ENCODE results near the gene PCBD1.

PCBD1 gene

DNA sequence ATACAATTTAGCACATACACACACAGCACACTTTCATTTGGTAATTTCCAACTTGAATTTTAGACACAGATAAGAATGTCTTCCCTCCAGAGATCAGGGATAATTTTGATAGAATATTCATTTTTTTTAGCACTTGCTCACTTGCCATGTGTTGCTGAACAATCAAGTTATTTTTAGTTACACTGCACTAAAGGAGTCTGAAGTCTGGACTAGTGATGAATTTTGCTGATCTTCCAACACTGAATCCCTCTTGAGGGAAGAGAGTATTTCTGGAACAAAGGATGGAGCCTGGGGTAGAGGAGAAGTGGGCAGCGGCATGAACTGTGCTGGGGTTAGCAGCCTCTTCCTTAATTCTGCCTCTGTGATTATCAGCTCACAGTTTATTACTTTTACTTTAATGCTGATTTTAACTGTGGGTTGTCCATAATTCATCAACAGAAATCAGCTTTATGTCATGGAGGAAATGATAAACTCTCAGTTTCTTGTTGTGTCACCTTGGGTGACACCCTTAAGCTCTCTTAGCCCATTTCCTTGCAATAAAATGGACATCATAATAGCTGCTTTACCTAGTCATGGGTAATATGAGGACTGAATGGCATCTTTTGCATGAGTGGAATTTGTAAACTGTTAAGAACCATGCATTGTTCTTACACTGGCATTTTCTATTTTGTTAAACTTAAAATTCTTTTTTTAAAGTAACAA lies 40.6 kb downstream of the PCBD1 start:
- Histone ChIP-seq H3K4me1 (ENCODE audit: control insufficient read depth in 1 of 2, insufficient read depth in 2 of 2, low read length in 2 of 2) (peaks cover 16 to 37% of the 10 kb centered on the region in 2 donors), H3K27me3 (ENCODE audit: control insufficient read depth in 1 of 2, insufficient read depth in 2 of 2, low read length in 2 of 2) (no peaks in the 10 kb centered on the region), H3K4me3 (ENCODE audit: low read depth in 1 of 2, low read length in 2 of 2) (no peak overlapping the region), H3K9ac (ENCODE audit: low read depth in 1 of 2, low read length in 2 of 2) (no peak overlapping the region), H3K36me3 (ENCODE audit: control insufficient read depth in 1 of 2, insufficient read depth in 2 of 2, low read length in 2 of 2) (peaks cover 16 to 28% of the 10 kb centered on the region in 2 donors), H3K9me3 (ENCODE audit: control insufficient read depth in 1 of 2, low read length in 2 of 2) (no peaks in the 10 kb centered on the region), H3K27ac (ENCODE audit: low read depth, low read length) (no peak overlapping the region)

DNA sequence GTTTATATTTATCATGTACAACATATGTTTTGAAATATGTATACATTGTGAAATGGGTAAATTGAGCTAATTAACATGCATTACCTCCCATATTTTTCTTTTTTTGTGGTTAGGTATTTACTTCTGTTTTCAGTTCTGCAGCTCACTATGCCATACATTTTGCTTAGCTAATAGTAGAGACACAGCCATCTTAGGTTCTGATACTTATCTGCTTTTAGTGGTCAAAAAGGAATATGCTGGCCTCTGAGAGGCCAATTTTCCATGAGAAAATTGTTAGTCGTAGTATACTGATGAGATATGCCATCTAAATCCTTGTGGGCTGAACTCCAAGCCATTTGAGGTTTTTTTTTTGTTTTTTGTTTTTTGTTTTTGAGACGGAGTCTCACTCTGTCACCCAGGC lies 41.6 kb downstream of the PCBD1 start:
- no peaks in the 10 kb centered on the region for H3K9me3 ChIP-seq (ENCODE audit: control insufficient read depth in 1 of 2, low read length in 2 of 2)
- H3K4me3 ChIP-seq (ENCODE audit: low read depth in 1 of 2, low read length in 2 of 2), result no peak overlapping the region
- H3K27ac ChIP-seq (ENCODE audit: low read depth, low read length), result no peak overlapping the region
- no peak overlapping the region for H3K9ac ChIP-seq (ENCODE audit: low read depth in 1 of 2, low read length in 2 of 2)
- no peaks in the 10 kb centered on the region for H3K27me3 ChIP-seq (ENCODE audit: control insufficient read depth in 1 of 2, insufficient read depth in 2 of 2, low read length in 2 of 2)
- peaks cover 11 to 27% of the 10 kb centered on the region in 2 donors for H3K36me3 ChIP-seq (ENCODE audit: control insufficient read depth in 1 of 2, insufficient read depth in 2 of 2, low read length in 2 of 2)
- peaks cover 12 to 30% of the 10 kb centered on the region in 2 donors for H3K4me1 ChIP-seq (ENCODE audit: control insufficient read depth in 1 of 2, insufficient read depth in 2 of 2, low read length in 2 of 2)

DNA sequence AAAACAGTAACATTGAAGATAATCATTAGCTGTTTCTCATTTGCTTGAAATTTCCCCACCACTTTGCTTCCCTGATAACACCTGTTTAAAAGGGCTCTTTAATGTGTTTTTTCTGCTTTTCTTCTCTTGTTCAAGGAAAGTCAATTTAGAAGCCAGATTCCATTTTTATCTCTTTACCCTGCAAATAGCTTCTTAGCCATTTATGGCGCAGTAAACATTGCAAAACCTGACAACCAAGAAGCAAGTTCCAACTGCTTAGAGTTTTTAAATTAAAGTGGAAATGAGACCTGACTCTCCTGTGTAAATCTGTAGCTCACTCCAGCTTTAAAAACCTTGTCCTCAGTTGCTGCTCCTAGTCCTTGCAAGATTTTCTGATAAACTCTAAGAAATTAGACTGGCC lies 42.5 kb downstream of the PCBD1 start:
- Histone ChIP-seq H3K4me1 (ENCODE audit: control insufficient read depth in 1 of 2, insufficient read depth in 2 of 2, low read length in 2 of 2) (peaks cover 6 to 26% of the 10 kb centered on the region in 2 donors), H3K27me3 (ENCODE audit: control insufficient read depth in 1 of 2, insufficient read depth in 2 of 2, low read length in 2 of 2) (no peaks in the 10 kb centered on the region), H3K36me3 (ENCODE audit: control insufficient read depth in 1 of 2, insufficient read depth in 2 of 2, low read length in 2 of 2) (peaks cover 7 to 19% of the 10 kb centered on the region in 2 donors), H3K9me3 (ENCODE audit: control insufficient read depth in 1 of 2, low read length in 2 of 2) (no peaks in the 10 kb centered on the region), H3K27ac (ENCODE audit: low read depth, low read length) (no peak overlapping the region), H3K4me3 (ENCODE audit: low read depth in 1 of 2, low read length in 2 of 2) (no peak overlapping the region), H3K9ac (ENCODE audit: low read depth in 1 of 2, low read length in 2 of 2) (no peak overlapping the region)

DNA sequence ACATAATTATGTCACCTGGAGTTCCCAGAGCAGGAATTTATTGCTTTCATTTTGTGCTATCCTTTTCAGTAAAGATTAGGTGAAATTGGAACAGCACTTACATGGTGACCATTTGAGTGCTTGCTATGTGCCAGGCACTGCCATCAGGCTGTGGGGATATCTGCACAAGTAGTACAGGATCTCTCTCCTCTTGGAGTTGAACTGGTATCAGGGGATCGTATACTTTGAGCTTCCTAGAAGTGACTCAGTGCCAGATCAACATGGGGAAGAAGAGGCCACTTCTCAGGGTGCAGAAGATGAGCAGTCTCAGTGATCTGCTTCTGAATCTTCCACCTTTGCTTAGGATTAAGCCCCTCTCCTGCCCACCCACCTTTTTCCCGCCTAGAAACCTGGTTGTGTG lies 43.1 kb downstream of the PCBD1 start:
- no peak overlapping the region for H3K27ac ChIP-seq (ENCODE audit: low read depth, low read length)

DNA sequence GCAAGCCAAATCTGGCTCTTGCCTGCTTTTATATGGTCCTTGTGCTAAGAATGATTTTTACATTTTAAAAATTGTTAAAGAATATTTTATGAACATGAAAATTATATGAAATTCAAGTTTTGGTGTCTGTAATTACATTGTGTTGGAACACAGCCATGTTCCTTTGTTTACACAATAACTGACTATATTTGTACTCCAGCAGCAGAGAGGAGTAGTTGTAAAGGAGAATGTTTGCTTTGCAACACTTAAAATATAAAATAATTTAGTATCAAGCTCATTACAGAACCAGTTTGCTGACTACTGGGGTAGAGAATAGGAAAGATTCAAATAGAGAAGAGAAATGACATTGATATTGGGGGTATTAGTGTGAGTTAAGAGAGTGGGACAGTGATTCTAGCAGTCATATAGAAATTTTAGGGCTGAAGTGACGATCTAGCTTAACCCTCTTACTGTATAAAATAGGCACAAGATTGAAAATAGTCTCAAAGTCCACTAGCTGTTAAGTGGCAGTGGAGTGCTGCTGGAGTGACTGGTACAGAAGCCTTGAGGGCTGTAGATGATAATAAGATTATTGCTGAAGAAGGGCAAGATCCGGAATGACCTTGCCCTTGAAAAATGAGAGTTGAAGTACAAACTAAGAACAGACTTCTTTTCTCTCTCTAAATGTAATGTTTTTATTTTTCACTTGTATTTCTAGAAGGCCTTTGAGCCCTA lies 44.4 kb downstream of the PCBD1 start:
- no peak overlapping the region for H3K27ac ChIP-seq (ENCODE audit: low read depth, low read length)
- H3K36me3 ChIP-seq (ENCODE audit: control insufficient read depth in 1 of 2, insufficient read depth in 2 of 2, low read length in 2 of 2), result peaks cover 9 to 26% of the 10 kb centered on the region in 2 donors
- no peak overlapping the region for H3K9ac ChIP-seq (ENCODE audit: low read depth in 1 of 2, low read length in 2 of 2)
- H3K4me1 ChIP-seq (ENCODE audit: control insufficient read depth in 1 of 2, insufficient read depth in 2 of 2, low read length in 2 of 2), result peaks cover 6 to 26% of the 10 kb centered on the region in 2 donors
- no peaks in the 10 kb centered on the region for H3K27me3 ChIP-seq (ENCODE audit: control insufficient read depth in 1 of 2, insufficient read depth in 2 of 2, low read length in 2 of 2)
- no peaks in the 10 kb centered on the region for H3K9me3 ChIP-seq (ENCODE audit: control insufficient read depth in 1 of 2, low read length in 2 of 2)
- H3K4me3 ChIP-seq (ENCODE audit: low read depth in 1 of 2, low read length in 2 of 2), result no peak overlapping the region

More for the DNA sequence above, 43.1 kb downstream of the PCBD1 start:
- Histone ChIP-seq H3K9me3 (ENCODE audit: control insufficient read depth in 1 of 2, low read length in 2 of 2) (no peaks in the 10 kb centered on the region), H3K27me3 (ENCODE audit: control insufficient read depth in 1 of 2, insufficient read depth in 2 of 2, low read length in 2 of 2) (no peaks in the 10 kb centered on the region), H3K36me3 (ENCODE audit: control insufficient read depth in 1 of 2, insufficient read depth in 2 of 2, low read length in 2 of 2) (peaks cover 9 to 21% of the 10 kb centered on the region in 2 donors), H3K4me3 (ENCODE audit: low read depth in 1 of 2, low read length in 2 of 2) (no peak overlapping the region), H3K9ac (ENCODE audit: low read depth in 1 of 2, low read length in 2 of 2) (no peak overlapping the region), H3K4me1 (ENCODE audit: control insufficient read depth in 1 of 2, insufficient read depth in 2 of 2, low read length in 2 of 2) (peaks cover 6 to 26% of the 10 kb centered on the region in 2 donors)

DNA sequence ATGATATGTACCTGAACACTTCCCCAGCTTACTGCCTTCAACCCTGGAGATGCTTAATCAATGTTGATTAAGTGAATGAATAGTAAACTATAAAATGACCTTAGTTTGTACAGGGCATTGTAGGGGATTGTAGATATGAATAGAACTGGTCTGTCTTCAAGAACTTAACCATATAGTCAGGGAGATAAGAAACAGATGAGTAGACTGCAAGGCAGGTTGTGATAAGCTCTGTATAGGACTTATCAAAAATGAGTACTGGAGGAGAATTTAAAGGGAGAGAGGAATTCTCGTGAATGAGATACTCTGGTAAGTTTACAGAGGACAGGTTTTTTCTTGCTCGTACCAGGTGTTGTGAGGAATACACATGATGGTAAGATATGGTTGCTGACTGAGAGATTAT lies 45.0 kb downstream of the PCBD1 start:
- Histone ChIP-seq H3K4me1 (ENCODE audit: control insufficient read depth in 1 of 2, insufficient read depth in 2 of 2, low read length in 2 of 2) (peaks cover 6 to 26% of the 10 kb centered on the region in 2 donors), H3K9me3 (ENCODE audit: control insufficient read depth in 1 of 2, low read length in 2 of 2) (no peaks in the 10 kb centered on the region), H3K27me3 (ENCODE audit: control insufficient read depth in 1 of 2, insufficient read depth in 2 of 2, low read length in 2 of 2) (no peaks in the 10 kb centered on the region), H3K4me3 (ENCODE audit: low read depth in 1 of 2, low read length in 2 of 2) (no peak overlapping the region), H3K27ac (ENCODE audit: low read depth, low read length) (no peak overlapping the region), H3K36me3 (ENCODE audit: control insufficient read depth in 1 of 2, insufficient read depth in 2 of 2, low read length in 2 of 2) (peaks cover 9 to 23% of the 10 kb centered on the region in 2 donors), H3K9ac (ENCODE audit: low read depth in 1 of 2, low read length in 2 of 2) (no peak overlapping the region)

DNA sequence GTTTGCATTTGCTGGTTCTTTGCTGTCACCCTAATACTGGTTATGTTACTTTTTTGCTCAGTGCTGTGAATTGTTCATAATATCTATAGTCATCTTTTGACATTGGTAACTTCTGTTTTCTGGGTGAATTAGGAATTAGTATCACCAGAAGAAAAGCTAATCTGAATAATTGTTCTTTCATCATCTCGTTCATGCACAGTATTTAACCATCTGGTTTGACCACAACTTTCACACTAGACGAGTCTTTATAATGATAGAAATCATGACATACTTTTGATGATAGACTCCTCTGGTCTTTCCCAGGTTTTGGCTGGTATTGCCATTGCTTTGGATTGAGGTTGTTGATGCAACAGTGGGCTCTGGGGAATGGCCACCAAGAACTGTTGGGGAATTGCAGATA lies 47.5 kb downstream of the PCBD1 start:
- H3K4me1 ChIP-seq (ENCODE audit: control insufficient read depth in 1 of 2, insufficient read depth in 2 of 2, low read length in 2 of 2), result peaks cover 6 to 26% of the 10 kb centered on the region in 2 donors
- H3K9ac ChIP-seq (ENCODE audit: low read depth in 1 of 2, low read length in 2 of 2), result no peak overlapping the region
- no peak overlapping the region for H3K4me3 ChIP-seq (ENCODE audit: low read depth in 1 of 2, low read length in 2 of 2)
- peaks cover 2 to 4% of the 10 kb centered on the region in 2 donors for H3K9me3 ChIP-seq (ENCODE audit: control insufficient read depth in 1 of 2, low read length in 2 of 2)
- H3K27ac ChIP-seq (ENCODE audit: low read depth, low read length), result no peak overlapping the region
- no peaks in the 10 kb centered on the region for H3K27me3 ChIP-seq (ENCODE audit: control insufficient read depth in 1 of 2, insufficient read depth in 2 of 2, low read length in 2 of 2)
- peaks cover 9 to 16% of the 10 kb centered on the region in 2 donors for H3K36me3 ChIP-seq (ENCODE audit: control insufficient read depth in 1 of 2, insufficient read depth in 2 of 2, low read length in 2 of 2)

DNA sequence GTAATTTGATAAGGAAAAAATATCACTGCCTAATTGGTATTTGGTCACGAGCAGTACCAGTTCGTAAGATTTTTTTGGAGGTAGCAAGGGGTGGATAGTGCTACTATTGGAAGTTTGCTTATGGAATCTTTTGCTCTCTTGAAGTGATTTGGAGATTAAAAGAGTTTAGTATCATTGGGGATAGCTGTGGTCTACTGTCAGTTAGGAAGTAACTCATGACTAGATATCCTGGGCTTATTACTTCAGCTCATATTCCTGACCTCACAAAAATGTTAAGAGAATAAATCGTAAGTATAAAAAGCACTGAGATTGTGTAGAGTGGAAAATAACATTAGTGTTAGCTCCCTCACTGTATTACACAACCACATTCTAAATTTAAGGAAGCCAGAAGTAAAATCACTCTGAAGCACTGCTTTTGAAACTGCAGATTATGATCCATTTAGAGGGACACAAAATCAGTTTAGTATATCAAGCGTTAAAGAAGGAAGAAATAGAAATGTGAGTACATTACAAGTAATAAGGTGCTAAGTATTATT lies 50.0 kb downstream of the PCBD1 start:
- peaks cover 10 to 27% of the 10 kb centered on the region in 2 donors for H3K4me1 ChIP-seq (ENCODE audit: control insufficient read depth in 1 of 2, insufficient read depth in 2 of 2, low read length in 2 of 2)
- no peaks in the 10 kb centered on the region for H3K27me3 ChIP-seq (ENCODE audit: control insufficient read depth in 1 of 2, insufficient read depth in 2 of 2, low read length in 2 of 2)
- H3K36me3 ChIP-seq (ENCODE audit: control insufficient read depth in 1 of 2, insufficient read depth in 2 of 2, low read length in 2 of 2), result peaks cover 5 to 7% of the 10 kb centered on the region in 2 donors
- H3K27ac ChIP-seq (ENCODE audit: low read depth, low read length), result no peak overlapping the region
- H3K9me3 ChIP-seq (ENCODE audit: control insufficient read depth in 1 of 2, low read length in 2 of 2), result peaks cover 2 to 4% of the 10 kb centered on the region in 2 donors
- no peak overlapping the region for H3K9ac ChIP-seq (ENCODE audit: low read depth in 1 of 2, low read length in 2 of 2)
- no peak overlapping the region for H3K4me3 ChIP-seq (ENCODE audit: low read depth in 1 of 2, low read length in 2 of 2)

DNA sequence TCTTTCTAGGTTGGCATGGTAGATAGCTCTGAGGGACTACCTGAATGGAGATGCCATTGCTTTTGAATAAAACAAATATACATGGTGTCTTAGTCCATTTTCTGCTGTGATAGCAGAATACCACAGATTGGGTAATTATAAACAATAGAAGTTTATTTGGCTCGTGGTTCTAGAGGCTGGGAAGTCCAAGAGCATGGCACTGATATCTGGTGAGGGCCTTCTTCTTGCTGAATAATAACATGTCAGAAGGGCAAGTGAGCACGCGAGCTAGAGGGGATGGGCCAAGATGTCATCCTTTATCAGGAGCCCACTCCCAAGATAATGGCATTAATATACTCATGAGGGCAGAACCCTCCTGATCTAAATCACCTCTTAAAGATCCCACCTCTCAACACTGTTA lies 50.7 kb downstream of the PCBD1 start:
- Histone ChIP-seq H3K27ac (ENCODE audit: low read depth, low read length) (no peak overlapping the region), H3K27me3 (ENCODE audit: control insufficient read depth in 1 of 2, insufficient read depth in 2 of 2, low read length in 2 of 2) (no peaks in the 10 kb centered on the region), H3K9ac (ENCODE audit: low read depth in 1 of 2, low read length in 2 of 2) (no peak overlapping the region), H3K4me1 (ENCODE audit: control insufficient read depth in 1 of 2, insufficient read depth in 2 of 2, low read length in 2 of 2) (peaks cover 10 to 25% of the 10 kb centered on the region in 2 donors), H3K4me3 (ENCODE audit: low read depth in 1 of 2, low read length in 2 of 2) (no peak overlapping the region), H3K9me3 (ENCODE audit: control insufficient read depth in 1 of 2, low read length in 2 of 2) (peaks cover 2 to 4% of the 10 kb centered on the region in 2 donors), H3K36me3 (ENCODE audit: control insufficient read depth in 1 of 2, insufficient read depth in 2 of 2, low read length in 2 of 2) (peaks cover 5 to 7% of the 10 kb centered on the region in 2 donors)

DNA sequence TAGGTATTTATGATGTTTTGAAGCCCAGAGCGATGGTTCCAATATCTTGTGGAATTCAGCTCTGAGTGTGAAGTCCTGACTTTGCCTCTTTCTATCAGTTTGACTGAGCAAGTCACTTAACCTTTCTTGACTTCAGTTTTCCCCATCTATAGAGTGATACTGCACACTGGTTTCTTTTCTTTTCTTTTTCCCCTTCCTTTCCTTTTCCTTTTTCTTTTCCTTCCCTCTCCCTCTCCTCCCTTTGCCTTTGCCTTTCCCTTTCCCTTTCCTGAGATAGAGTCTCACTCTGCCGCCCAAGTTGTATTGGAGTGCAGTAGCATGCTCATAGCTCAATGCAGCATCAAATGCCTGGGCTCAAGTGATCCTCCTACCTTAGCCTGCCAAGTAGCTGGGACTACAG lies 52.0 kb downstream of the PCBD1 start:
- H3K36me3 ChIP-seq (ENCODE audit: control insufficient read depth in 1 of 2, insufficient read depth in 2 of 2, low read length in 2 of 2), result peaks cover 5 to 7% of the 10 kb centered on the region in 2 donors
- peaks cover 2 to 4% of the 10 kb centered on the region in 2 donors for H3K9me3 ChIP-seq (ENCODE audit: control insufficient read depth in 1 of 2, low read length in 2 of 2)
- no peaks in the 10 kb centered on the region for H3K27me3 ChIP-seq (ENCODE audit: control insufficient read depth in 1 of 2, insufficient read depth in 2 of 2, low read length in 2 of 2)
- no peak overlapping the region for H3K9ac ChIP-seq (ENCODE audit: low read depth in 1 of 2, low read length in 2 of 2)
- H3K4me3 ChIP-seq (ENCODE audit: low read depth in 1 of 2, low read length in 2 of 2), result no peak overlapping the region
- no peak overlapping the region for H3K27ac ChIP-seq (ENCODE audit: low read depth, low read length)
- peaks cover 20 to 33% of the 10 kb centered on the region in 2 donors for H3K4me1 ChIP-seq (ENCODE audit: control insufficient read depth in 1 of 2, insufficient read depth in 2 of 2, low read length in 2 of 2)

Measured in duodenal mucosa (tissue), 2 donors.